Panc1 (cell line): ENCODE measurements around the gene CRISP2. TPM values are rescaled to one million over a fixed set of nuclear protein-coding genes. Genes with fewer than 3 reads are reported as not detected.

Experiments used
- total RNA-seq: library from RNA; stranded (reverse); gene quantifications from one replicate; pipeline ENCODE4 v1.2.1, GENCODE V29; 2021; ENCODE audit not compliant: unreplicated experiment

CRISP2 gene
- total RNA-seq, 1 experiment from 2014 or later = not detected

Other genes with a start within 250 kb of the CRISP2 start
- not detected for gene GLYATL3, start 213.6 kb downstream of the CRISP2 start, total RNA-seq
- gene C6orf141, start 162.9 kb downstream of the CRISP2 start, total RNA-seq = 0.15 TPM
- 0.23 TPM for gene RHAG, start 76.7 kb downstream of the CRISP2 start, total RNA-seq
- gene CRISP3, start 30.8 kb upstream of the CRISP2 start, total RNA-seq = not detected
- gene PGK2, start 73.7 kb upstream of the CRISP2 start, total RNA-seq = not detected
- not detected for gene CRISP1, start 153.0 kb upstream of the CRISP2 start, total RNA-seq